GM18519 (cell line): Measurements from ENCODE around the gene TAF12.
"Not testable (repeated sequence)": the region's sequence is repeated elsewhere in the genome, so short reads cannot be mapped to it uniquely, and the experiment has no call there.

Experiments
- ATAC-seq: cut with Tn5 transposase; IDR thresholded peaks from one replicate; pipeline ENCODE4 v1.9.1; 2021; ENCODE audit warnings: mild to moderate bottlenecking, moderate library complexity; ENCODE audit not compliant: unreplicated experiment, low FRiP score

TAF12 gene, protein sequence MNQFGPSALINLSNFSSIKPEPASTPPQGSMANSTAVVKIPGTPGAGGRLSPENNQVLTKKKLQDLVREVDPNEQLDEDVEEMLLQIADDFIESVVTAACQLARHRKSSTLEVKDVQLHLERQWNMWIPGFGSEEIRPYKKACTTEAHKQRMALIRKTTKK

DNA sequence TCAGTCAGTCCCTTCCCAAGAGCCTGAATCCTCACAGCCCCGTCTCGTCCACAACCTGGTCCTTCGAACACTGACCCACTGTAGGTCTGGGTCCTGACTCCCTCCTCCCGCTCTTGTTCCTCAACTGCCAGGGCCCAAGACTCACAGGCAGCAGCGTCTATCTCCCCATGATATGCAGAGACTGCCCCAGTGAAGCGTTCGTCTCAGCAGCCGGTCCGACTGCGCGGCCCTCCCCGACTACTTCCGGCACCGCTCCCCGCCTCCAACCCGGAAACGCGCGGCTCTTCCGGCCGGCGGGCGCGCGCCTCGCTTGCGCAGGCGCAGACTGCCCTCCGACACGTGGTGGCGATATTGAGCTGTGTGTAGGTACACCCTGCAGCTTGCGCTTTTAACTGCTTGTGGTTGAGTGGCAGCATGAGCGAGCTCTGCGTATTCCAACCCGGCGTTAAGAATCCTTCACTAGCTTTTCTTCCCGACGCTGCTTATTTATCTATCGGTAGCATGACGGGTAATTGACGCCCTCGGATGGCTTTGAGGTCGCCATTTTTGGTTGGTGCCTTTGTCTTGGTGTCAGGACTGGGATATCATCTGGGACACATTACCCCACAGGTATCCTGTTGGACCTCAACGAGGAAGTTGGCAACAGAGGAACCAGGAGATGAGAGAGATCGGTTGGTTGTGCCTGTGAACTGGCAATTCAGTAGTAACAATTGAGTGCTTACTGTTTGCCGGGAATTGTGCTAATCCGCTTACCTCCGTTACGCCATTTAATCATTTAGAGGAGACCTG is at the start of gene TAF12:
Gene TAF12, minus strand, starts transcription at position 221 of the 789 bp plus-strand sequence. CDS start 20,986 bp downstream, outside the sequence.
- peak; percentile 56 for ATAC-seq

DNA sequence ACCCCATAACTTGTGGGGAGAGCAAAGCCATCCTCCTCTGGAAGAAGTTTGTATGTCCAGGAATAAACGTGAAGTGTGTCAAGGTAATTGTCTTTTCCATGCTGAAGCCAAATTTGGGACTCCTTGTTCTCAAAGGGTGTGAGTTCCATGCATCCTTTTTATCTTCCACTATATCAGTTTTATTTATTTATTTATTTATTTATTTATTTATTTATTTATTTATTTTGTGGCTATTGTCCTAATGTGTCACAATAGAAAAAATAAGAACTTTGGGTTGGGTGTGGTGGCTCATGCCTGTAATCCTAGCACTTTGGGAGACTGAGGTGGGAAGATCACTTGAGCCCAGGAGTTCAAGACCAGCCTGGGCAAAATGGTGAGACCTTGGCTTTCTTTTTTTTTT is 48.8 kb upstream of the TAF12 start:
- ATAC-seq = not testable (repeated sequence)

DNA sequence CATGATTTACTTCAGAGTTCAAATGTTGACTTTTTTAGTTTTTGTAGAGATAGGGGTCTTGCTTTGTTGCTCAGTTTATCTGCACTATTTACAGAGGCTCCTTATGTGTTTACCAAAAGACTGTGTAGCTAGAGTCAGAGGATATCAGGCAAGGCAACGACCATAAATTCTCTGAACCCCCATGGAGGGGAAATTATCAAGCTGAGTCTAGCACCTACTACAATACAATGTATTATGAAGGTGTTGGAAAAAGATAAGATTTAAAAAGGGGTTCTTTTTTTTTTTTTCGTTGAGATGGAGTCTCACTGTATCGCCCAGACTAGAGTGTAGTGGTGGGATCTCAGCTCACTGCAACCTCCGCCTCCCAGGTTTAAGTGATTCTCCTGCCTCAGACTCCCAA is 42.1 kb upstream of the TAF12 start:
- no peak for ATAC-seq

DNA sequence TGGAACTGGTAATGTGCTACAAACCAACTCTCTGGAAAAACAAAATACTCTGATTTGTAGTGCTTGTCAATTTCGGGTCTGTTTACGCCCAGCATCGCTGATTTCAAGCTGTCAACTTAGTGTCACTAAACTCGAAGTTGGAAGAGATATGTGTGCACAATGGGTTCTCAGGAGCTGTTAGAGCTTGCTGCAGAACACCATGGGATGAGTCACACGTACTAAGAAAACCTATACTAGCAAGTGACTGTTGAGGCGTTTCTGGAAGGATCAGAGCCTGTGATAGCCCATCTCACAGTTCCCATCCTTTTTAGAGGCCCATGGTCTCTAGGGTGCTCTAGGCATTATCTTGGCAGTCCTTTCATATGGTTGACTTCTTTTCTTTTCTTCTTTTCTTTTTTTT is 40.0 kb upstream of the TAF12 start:
- no peak for ATAC-seq

DNA sequence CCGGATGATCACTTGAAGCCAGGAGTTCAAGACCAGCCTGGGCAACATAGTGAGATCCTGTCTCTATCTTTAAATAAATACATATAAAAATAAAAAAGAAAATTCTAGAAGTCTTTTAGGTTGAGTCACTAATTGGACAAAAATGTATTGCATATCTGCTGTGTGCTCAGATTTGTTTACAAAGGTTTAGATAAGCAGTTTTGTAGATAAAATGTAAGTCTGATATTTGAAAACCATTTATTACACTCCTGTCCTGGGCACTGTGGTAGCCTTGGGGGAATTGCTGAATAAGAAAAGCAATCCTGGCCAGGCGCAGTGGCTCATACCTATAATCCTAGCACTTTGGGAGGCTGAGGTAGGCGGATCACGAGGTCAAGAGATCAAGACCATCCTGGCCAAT is 37.3 kb upstream of the TAF12 start:
- no peak for ATAC-seq

DNA sequence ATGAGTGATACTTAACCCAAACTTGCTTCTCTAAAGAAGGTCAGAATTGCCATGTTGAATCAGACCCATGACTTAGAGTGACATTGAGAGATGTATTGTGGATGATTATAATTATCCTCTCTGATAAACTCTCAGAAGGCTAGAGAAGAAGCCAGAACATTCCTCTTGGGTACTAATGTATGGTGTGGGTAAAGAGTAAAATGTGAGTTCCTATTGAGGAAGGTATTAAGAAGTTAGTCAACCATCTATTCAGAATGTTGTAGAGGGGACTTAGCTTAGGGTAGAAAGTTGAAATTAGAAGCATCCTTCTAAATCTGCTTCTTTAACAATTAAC is 33.0 kb upstream of the TAF12 start:
- no peak for ATAC-seq

DNA sequence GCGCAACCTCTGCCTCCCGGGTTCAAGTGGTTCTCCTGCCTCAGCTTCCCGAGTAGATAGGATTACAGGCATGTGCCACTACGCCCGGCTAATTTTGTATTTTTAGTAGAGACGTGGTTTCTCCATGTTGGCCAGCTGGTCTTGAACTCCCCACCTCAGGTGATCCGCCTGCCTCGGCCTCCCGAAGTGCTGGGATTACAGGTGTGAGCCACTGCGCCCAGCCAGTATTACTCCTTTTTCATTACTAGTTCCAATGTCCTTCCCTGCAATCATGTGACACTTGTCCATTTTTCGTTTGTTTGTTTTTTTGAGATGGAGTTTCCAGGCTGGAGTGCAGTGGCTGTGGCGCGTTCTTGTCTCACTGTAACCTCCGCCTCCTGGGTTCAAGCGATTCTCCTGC is 30.1 kb upstream of the TAF12 start:
- ATAC-seq = not testable (repeated sequence)

DNA sequence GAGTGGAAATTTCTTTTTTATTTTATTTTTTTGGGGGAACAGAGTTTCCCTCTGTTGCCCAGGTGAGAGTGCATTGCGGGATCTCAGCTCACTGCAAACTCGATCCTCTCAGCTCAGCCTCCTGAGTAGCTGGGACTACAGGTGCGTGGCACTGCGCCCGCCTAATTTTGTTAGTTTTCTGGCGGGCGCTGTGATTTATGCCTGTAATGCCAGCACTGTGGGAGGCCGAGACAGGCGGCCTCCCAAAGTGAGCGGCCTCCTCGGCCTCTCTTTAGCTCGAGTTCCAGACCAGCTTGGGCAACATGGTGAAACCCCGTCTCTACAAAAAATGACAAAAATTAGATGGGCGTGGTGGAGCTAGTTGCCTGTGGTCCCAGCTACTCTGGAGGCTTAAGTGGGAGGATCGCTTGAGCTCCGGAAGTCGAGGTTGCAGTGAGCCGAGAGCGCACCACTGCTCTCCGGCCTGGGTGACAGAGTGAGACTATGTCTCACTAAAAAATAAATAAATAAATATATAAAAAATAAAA is 28.4 kb upstream of the TAF12 start:
- ATAC-seq = no peak

DNA sequence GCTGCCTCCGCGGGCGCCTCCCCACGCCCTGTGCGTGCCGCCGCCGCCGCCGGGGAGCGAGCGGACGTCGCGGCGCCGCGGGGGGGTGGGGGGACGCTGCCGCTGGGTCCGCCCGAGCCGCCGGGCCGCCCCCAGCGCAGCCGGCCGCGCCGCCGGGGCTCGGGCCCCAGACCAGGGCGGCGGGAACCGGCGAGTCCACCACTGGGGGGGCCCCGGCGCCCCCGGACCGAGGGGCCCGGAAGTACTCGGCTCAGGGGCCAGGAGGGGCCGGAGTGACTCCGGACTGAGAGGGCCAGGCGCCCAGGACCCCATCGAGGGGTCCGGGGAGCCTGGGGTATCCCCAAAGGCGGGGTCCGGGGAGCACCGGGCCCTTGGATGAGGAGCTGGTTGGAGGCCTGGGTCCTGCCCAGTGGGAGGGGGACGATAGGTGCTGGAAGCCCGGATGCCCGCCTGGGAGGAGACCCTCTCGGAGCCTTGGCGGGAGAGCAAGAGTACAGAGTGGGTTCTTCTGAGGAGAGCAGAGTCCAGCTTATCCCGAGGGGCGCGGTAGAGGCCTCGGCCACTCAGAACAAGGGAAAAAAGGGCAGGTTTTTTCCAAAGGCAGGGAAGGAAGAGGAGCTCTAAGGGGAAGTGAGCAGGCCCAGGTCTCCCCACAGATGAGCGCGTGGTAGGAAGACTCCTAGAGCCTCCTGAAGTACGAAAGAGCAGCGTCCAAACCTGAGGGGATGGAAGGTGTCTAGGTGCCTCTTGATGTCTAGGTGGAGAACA is 26.3 kb upstream of the TAF12 start:
- peak; percentile 44 for ATAC-seq

DNA sequence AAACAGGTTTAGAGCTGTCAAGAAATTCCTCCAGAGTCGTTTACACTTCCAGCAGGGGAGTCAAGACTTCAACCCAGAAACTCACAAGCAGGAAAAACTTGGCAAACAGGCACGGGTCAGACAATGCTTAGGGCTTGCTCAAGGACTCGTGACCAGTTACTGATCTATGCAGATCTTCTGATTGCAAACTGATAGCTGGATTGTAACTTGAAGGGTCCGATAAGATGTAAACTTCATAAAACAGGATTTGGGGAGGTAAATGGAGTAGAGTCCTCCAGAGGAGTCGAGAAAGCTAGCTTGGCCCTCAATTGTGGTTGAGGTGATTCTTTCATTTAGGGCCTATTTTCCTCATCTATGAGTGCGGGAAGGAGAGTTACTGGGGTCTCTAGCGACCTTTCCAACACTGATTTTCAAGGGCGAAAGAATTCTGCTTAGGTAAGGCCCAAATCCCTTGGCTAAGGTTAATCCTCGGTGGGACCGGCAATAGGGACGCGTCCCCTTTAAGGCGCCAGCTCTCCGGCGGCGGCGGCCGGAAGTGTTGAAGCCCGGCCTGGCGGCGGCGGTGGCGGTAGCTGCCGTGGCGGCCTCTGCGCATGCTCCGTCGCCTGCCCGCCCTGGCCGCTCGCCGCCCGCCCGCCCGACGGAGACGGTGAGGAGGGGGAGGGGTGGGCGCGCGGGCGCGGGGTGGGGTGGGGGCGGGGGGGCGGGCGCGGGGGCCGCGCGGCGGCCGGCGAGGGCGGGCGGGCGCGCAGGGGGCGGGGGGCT is 25.5 kb upstream of the TAF12 start, which contains the start of gene GMEB1:
Gene GMEB1, plus strand, starts transcription at position 594 of the 765 bp plus-strand sequence. CDS start 14,829 bp downstream, outside the sequence.
- peak; percentile 43 for ATAC-seq

DNA sequence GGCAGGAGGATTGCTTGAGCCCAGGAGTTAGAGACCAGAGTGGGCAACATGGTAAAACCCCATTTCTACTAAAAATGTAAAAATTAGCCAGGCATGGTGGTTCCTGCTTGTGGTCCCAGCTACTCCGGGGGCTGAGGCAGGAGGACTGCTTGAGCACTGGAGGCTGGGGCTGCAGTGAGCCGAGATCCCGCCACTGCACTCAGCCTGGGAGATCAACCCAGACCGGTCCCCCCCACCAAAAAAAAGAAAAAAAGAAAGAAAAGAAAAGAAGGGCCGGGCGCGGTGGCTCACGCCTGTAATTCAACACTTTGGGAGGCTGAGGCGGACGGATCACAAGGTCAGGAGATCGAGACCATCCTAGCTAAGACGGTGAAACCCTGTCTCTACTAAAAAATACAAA is 23.9 kb upstream of the TAF12 start:
- ATAC-seq = no peak

DNA sequence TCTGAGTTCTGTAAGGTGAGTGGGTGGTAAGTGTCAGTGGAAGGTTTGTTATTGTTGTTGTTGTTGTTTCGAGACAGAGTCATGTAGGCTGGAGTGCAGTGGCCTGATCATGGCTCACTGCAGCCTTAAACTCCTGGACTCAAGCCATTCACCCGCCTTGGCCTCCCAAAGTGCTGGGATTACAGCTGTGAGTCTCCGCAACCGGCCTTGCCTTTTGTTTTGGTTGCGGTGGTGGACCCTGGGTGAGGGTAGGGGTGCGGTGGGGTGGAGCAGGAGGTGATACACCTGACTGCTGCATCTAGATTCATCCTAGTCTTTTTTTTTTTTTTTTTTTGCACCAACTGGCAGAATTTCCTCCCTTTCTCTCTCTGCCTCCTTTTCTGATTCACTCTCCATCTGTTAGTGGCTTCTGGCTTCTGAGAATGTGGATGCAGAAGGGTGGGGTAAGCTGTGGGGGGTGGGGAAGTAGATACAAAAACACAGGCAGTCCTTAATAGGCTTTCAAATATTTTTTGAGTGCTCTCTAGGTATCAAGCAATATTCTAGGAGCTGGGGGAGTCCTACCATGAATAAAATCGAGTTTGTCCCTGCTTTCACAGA is 21.1 kb upstream of the TAF12 start:
- no peak for ATAC-seq

DNA sequence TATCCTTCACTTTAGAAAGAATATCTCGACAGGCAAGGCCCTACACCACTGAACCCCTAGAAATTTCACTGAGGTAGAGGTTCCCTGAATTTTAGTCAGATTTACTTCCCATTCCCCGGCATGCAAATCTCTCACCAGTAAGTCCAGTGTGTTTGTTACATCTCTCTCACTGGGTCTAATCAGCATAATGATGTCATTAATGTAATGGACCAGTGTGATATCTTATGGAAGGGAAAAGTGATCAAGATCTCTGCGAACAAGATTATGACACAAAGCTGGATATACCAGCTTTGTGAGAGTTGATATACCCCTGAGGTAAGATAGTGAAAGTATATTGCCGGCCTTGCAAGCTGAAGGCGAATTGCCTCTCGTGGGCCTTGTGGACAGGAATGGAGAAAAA is 13.5 kb upstream of the TAF12 start:
- no peak for ATAC-seq

DNA sequence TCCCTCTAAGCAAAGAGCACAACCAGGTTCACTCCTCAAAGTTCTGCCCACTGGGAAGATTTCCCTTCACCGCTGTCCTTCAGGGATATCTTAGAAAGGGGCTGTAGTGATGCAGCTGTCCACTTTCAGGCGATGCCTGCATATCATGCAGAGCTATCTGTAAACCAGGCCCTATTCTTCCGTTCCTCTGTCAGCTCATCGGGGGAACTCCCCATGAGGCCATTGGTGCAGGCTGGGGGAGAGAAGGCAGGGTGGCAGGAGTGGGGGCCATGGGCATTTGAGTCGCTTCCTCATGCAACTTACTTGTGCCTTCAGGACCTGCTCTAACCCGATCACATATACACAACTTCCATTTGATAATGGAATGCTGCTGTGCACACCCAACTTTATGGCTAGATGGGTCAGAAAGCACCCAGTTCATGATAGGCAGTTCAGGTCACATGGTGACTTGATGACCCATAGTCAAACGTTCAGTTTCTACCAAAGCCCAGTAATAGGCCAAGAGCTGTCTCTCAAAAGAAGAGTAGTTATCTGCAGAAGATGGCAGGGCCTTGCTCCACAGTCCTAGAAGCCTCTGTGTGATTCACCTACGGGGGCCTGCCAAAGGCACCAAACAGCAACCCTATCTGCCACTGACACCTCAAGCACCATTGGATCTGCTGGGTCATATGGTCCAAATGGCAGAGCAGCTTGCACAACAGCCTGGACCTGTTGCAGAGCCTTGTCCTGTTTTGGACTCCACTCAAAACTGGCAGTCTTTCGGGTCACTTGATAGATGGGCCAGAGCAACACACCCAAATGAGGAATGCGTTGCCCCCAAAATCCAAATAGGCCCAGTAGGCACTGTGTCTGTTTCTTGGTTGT is 12.8 kb upstream of the TAF12 start:
- not testable (repeated sequence) for ATAC-seq

DNA sequence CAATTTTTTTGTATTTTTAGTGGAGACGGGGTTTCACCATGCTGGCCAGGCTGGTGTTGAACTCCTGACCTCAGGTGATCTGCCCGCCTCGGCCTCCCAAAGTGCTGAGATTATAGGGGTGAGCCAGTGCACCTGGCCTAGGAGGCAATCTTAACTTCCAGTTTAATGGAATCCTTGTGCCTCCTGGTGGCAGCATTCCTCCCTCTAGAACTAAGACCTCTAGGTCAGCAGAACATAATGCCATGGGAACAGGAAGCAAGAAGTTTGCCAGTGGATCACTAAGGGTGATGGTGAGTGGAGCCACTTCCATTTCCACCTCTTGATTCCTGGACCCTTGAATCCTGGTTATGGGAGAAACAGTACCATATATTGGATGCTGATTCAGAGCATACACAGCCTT is 11.0 kb upstream of the TAF12 start:
- not testable (repeated sequence) for ATAC-seq

DNA sequence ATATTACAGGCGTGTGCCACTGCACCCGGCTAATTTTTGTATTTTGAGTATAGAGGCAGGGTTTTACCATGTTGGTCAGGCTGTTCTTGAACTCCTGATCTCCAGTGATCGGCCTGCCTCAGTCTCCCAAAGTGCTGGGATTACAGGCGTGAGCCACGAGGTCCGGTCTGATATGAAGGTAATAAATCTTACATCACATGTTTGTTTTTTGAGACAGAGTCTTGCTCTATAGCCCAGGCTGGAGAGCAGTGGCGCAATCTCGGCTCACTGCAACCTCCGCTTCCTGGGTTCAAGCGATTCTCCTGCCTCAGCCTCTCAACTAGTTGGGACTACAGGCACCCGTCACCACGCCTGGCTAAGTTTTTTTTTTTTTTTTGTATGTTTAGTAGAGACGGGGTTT is 10.2 kb upstream of the TAF12 start:
- not testable (repeated sequence) for ATAC-seq

DNA sequence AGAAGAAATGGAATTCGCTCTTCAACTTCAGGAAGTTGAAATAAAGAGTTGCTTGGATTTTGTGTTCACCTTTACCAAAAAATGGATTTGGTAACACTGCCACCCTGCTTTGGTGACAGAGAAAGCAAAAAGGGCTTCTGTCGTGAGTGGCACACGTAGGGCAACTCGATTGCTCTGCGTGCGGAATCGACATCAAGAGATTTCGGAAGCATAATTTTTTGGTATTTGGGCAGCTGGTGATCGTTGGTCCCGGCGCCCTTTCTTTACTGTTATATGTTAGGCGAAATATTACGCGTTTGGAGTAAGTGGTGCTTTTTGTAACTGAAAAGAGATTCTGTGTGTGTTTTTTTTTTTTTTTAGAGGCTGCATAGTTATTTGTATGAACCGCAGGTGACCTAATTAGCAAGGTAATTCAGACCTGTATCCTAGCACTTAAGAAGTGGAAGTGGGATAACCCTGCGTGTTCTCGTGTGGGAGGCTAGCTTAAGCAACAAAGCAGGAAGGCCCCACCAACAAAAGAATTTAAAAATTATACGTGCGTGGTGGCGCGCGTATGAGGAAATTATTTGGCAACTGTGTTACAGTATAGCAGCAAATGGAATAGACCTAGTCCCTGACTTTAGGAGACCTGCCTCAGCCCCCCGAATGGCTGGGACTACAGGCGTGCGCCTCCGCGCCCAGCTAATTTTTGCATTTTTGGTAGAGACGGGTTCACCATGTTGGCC is 5.8 kb upstream of the TAF12 start, which contains the start of gene RNU11:
Gene RNU11, plus strand, starts transcription at position 127 of the 725 bp plus-strand sequence.
- peak; percentile 56 for ATAC-seq

DNA sequence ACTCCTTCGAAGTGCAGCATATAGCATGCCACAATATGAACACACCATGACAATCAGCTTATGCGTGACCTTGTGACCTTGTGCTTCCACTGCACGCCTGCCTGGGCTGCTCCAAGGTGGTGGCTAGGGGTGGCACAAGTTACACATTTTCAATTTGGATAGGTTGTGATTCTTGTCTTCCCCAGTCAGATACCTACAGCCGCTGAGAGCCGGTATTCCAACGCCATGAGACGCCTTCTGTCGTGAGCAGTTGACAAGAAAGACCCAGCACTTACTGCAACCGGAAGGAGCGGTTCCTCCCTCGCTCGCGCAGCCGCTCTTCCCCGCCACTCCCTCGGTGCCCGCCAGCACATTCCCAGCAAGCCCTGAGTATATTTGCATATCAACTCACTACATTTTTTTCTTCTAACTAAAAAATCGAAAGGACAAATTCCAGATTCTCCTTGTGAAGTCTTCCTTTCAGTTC is 5.2 kb upstream of the TAF12 start:
- peak; percentile 48 for ATAC-seq
